ENCODE data around the gene FCRL4.

The FCRL4 gene

DNA sequence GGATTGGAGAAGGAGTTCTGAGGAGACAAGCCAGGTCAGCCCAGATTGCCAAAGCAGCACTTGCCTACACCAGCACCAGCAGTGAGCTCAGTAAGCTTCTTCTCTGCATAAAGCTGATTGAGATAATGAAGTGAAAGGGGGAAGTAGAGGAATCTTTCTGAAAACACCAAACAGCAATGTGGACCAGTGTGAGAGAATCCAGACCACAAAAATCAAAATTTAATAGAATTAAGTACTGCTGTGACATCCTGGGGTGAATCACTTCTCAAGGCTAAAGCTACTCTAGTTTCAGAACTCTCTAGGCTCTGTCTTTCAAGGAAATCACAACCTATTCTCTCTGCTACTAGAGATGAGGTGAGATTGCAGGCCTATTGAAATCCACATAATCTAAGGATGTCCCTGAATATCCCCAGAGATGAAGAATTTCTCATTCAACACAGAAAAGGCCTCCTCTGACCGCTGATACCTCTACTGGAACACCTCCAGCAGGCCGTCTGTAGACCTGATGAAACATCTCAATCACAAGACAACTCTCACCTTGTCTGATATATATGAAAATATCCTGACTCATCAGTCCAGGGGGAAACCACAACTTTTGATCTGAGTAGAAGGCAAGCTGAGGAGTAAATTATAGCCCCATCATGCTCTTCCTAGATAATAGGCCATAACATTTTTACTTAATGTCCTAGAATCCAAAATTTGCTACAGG lies at the start of gene FCRL4:
Gene FCRL4, minus strand, starts transcription at position 127 of the 709 bp plus-strand sequence. CDS start 141 bp downstream, outside the sequence.
- no peak for DNase-seq (ENCODE audit: low spot score)

DNA sequence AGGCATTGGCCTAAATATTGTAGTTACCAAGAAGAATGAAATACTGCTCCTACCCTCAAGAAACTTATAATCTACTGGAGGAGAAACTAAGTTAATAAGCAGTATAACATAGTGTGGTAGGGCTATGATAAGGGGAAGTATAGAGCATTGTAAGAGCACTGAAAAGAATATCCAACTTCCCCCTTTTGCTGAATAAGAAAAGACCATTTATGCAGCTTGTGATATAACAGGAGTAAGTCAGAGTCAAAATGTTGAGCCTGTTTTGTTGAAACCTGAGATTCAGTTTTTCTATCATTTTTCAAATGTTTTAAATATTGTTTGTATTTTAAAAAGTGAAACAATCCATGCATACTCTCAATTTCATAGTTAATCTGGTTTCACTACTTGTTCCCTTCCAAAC lies 48.3 kb upstream of the FCRL4 start:
- DNase-seq (ENCODE audit: low spot score): no peak

DNA sequence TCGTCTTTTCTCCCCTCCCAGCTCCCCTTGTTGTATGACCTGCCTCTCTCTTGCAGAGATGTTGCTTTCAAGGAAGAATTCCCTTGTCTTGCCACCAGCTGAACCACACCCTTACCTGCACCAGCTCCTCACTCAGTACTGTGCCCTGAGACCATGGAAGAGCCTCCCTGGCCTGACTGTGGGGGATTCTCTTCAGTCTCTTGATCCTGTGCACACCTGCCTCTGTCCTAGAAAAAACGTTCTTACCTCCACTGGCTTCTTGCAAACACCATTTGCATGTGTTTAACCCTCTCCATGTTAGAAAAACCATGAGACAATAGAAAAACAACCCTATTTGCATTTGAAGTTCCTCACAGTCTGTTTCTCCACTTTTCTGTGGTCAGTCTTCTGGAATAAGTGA lies 43.3 kb upstream of the FCRL4 start:
- no peak for DNase-seq (ENCODE audit: low spot score)

DNA sequence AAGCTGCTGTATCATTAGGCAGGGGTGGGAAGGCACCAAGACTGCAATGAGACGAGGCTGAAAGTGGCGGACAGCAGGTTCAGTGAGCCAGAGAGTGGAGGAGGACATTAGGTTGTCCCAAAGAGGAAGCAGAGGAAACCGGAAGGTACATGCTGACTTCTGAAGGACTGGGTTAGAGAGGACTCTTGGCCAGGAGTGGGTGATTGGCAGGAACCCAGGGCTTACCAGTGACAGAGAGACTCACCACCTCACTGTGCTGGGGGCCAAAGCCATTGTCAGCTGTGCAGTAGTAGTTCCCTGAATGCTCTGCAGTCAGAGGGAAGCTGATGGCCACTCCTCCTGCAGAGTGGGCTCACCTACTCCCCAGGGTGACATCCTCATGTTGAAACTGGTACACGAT lies 41.9 kb upstream of the FCRL4 start:
- no peak for DNase-seq (ENCODE audit: low spot score)

DNA sequence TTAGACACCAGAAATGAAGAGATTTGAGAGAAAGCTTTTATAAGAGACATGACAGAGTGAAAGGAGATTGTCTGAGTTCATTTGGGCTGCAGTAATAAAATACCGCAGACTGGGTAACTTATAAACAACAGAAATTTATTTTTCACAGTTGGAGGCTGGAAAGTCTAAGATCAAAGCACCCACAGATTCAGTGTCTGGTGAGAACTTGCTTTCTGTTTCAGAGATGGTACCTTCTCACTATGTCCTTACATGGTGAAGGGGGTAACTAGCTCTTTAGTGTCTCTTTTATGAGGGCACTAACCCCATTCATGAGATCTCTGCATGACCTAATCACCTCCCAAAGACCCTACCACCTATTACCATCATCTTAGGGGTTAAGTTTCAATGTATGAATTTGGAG lies 30.9 kb upstream of the FCRL4 start:
- DNase-seq (ENCODE audit: low spot score): no peak

DNA sequence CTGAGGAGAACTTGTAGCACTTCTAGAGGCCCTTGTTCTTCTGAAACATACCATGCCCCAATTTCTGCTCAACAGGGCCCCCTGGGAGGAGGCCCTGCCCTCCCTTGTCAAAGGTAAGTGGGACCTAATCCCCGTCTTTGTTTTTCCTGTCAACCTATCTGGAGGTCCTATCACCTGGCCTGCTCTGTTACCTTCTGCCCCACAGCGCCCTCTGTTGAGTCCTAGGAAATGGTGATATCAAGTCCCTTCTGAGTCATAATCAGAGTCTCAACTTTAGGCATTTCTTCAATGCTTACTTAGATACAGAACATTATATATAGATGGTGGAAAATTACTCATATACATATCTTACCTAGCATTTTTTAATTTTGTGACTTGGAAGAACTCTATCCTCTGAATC lies 28.2 kb upstream of the FCRL4 start:
- DNase-seq (ENCODE audit: low spot score): no peak

DNA sequence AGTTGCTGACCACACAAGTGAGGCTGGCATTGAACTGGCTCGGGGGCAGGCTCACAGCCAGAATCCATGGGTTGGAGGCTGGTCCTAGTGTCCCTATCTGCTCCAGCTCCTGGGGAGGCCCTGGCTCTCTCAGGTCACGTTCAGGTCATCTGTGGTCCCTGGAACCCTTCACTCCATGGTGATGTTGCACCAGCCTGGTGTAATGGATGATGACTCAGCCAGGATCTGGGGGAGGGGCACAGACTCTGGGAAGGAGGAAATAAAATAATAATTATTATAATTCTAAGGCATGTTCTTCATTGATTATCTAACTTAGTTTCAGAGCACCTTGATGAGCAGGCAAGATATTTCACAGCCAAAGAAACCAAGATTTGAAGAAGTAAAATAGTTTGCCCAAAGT lies 26.6 kb upstream of the FCRL4 start:
- DNase-seq (ENCODE audit: low spot score): no peak

DNA sequence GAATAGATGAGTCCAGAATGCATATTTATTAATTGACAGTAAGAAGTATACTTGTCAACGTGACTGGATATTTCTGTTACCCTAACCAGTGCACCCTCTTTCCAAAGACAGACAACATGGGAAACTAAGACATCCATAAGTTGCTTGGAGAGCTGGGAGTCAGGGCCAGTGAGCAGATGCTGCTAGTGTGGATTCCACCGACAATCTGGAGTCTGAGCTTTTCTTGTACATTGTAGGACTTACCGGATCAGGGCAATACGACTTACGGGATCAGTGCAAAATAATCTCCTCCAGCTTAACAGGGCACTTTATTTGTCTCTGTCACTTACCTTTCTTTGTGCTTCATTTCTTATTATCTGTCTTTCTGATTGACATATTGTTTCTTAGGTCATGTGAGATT lies 24.6 kb upstream of the FCRL4 start:
- no peak for DNase-seq (ENCODE audit: low spot score)

DNA sequence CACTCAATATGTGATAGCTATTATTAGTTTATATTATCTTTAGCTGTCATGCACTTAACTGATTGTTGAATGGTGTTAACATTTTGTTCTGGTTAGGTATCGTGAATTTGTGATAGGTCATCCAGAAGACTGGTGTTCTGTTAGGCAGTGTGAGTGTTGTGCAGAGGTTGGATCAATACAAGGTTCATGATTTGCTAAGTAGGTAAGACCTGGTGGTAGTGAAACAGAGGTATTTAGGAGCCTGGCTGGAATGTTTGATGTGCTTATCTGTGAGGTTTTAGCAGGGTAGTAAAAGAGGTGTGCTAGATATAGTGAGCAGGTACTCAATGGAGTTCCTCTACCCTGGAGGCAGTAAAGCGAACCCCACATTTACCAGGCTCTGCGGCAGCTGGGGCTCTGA lies 20.3 kb upstream of the FCRL4 start:
- DNase-seq (ENCODE audit: low spot score): no peak

DNA sequence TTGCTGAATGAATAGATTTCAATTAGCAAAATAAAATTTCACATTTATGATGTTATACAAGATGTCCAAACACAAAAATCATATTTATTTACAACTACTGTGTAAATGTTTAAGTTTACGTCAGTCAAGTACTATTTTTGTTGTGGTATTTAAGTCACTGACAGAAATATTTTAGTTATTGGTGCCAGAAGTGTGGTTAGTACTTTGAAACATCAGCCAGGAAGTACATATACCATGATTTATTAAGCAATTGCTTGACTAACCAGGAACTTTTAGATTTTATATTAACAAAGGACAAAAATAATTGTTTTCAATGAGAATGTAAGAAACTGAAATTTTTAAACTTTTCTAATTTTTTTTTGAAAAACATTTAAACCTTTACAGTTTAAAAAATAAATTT lies 2.4 kb upstream of the FCRL4 start:
- no peak for DNase-seq (ENCODE audit: low spot score)

DNA sequence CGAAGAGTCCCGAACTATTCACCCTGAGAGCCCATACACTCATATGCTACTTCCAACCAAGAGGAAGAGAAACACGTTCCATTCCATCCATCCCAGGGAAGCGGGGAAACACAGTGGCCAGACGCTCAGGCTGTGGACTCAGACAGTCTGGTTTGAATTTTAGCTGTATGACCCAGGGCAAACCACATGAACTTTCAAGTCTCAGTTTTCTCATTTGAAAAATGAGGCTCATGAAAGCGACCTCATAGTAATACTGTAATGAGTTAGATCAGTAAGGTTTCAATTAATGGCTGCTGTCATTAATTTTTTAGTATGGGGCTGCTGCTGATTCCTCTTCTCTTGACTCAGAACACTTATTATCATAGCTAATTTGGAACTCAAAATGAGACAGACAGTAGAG lies 1.5 kb downstream of the FCRL4 start:
- no peak for DNase-seq (ENCODE audit: low spot score)

DNA sequence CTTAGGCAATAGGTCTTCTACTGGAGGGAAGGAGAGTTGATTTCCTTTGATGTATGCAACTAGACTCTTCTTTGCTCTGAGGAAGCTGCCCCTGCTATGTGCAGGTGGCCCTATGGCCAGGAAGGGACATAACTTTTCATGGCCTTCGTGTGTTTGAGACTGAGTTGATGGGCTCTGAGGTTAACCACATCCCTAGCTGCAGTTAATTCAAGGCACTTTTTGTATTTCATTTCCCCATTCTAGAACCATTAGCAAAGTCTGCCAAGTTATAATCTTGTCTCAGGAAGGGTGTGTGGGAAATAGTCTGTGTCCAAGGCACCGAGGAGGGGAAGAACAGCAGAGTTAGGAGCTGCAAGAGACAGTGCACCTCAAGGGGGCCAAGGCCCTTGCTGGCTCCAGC lies 2.5 kb downstream of the FCRL4 start:
- DNase-seq (ENCODE audit: low spot score): no peak

DNA sequence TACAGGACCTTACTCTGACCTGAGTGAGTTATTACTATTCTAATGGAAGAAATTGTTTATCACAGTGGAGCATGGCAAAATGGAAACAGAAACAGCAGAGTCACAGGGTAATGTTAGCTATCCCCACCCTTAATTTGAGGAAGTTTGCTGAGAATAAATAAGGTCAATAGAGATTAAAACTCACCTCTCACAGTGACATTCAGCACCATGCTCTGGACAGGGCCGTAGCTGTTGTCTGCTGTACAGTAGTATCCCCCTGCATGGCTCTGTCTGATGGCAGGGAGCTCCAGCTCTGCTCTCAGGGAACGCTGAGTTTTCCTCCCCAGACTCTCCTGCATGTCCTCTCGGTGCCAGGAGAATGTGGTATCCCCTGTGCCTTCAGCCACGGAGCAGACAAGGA lies 11.9 kb downstream of the FCRL4 start:
- DNase-seq (ENCODE audit: low spot score): no peak

DNA sequence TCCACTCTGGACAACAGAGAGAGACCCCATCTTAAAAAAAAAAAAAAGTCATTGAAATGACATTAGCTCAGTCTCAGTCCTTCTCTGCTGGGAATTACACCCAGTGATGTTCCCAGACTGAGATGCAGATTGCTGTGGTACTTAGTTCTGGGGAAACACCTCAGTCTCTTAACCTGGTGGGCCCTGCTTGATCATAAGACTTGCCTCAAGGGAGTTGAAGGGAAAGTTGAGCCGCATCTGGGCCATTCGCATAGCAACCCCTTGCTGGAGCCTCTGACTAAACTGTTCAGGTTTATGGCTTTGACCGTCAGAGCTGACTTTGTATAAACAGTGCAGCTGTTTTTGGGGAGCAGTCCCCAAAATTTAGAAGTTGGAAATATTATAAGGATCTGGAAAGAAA lies 13.4 kb downstream of the FCRL4 start:
- DNase-seq (ENCODE audit: low spot score): no peak

DNA sequence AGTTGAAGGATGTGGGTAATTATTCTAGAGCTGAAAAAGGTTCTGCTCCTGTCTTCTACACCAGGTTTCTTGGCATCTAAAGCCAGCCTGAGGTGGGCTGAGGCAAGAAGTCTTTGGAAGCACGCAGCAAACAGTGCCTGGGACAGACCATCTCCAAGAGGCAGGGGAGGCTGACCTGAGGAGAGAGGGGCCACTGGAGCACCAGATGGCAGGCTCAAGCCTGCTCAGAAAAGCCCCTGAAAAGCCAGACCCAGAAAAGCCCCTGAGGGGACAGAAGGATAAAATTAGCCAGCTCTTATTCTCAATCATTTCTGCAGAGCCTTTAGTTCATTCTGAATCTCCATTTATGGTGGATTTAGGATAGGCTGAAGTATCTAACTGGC lies 17.1 kb downstream of the FCRL4 start:
- DNase-seq (ENCODE audit: low spot score): no peak

DNA sequence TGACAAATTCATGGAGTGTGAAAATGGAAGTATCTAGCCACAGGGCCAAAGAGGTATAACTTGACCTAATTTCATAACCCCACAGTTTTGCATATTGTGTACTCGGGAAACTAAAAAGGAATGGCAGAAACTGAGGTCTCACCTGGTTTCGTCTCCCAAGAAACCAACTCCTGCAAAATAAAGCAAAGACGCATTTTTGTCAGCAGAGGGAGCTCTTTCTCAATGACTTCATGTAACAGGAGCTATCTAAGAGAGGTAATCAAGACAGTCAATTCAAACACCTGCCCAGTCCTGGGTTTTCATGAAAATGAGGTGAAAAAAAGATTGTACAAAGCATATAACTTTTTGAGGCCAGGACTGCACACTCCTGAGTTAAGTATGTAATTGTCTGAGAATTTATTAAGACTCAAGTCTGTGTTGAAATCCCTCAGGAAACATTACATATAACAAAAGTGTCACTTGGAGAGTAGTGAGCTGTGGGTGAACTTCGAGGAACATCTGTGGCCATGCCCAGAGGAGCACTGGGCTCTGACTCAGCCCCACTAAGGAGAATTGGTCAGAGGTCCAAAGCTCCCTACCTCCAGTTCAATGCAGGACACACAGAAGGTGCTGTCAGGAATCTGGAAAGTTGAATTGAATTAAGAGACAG lies 17.6 kb downstream of the FCRL4 start:
- peak; percentile 38 for DNase-seq (ENCODE audit: low spot score)

DNA sequence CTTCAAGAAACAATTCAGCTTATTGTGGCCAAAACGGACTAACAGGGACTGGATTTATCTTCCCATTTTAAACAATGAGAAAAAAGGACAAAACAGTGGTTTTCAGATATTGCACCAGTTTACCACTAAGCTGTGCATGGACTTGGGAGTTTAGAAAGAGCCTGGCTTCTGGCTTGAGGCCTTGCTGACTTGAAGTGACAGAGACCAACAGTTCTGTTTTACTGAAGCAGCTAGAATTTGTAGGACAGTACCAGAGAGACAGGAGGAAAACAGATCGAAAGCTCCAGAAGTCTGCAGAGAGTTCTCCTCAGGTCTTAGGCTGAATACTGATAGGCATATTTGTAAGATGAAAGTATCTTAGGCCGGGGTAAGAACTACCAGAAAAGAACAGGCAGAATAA lies 20.5 kb downstream of the FCRL4 start:
- no peak for DNase-seq (ENCODE audit: low spot score)

DNA sequence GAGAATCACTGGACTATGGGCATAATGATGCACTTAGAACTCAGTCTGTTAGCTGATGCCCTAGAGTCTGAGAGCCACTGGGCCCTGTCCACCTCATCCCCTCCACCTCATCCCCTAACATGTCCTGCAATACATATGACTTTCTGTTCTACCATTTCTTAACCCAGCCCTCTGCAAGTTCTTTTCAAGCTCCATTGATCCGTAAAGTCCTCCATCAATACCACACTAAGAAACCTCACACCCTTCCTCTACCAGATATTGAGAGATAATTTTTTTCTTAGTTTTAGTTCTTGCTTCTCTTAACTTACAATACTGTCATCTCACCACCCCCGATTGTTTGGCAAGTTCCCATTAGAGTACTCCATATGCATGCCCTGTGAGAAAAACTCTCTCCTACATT lies 22.1 kb downstream of the FCRL4 start:
- no peak for DNase-seq (ENCODE audit: low spot score)

DNA sequence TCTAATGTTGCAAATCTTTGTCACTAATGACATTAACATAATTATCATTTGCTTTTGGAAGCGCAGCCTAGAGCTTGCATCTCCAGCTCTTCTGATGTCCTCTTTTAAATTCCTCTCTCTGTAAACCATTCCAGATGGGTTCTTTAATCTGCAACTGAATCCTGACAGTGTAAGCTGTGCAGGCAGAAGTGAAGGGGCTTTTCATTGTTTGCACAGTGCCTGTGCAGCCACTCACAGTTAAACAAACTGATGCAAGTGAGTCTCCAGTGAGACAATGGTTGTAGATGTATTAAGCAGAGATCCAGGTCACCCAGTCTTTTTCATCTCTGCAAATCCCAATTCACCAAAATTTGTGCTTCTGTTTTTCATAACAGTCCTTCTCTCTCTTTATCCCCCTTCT lies 23.0 kb downstream of the FCRL4 start:
- DNase-seq (ENCODE audit: low spot score): no peak

DNA sequence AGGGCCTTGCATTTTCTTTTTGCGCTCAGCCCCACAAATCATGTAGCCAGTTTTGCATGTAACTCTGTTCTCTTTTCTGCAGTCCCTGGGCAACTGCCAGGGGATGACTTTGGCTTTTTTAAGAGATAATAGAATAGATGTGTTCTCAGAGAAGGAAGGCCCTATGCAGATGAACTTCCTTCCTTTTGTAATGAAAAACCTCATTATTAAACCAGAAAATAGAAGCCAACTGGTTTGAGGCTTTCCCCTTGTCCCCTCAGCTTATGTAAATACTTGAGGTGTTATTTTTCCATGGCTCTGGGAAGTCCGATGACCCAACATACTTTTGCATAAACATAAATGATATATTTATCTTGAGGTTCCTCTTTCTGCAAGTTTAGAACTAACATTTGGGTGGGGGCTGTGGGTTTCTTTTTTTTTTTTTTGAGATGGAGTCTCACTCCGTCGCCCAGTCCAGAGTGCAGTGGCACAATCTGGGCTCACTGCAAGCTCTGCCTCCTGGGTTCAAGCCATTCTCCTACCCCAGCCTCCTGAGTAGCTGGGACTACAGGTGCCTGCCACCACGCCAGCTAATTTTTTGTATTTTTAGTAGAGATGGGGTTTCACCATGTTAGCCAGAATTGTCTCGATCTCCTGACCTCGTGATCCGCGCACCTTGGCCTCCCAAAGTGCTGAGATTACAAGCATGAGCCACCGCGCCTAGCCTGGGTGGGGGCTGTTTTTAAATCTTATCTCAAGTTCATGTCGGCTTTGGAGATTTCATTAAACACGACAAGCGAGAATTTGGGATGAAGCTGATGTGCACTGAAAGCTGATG lies 31.2 kb downstream of the FCRL4 start:
- DNase-seq (ENCODE audit: low spot score): no peak

DNA sequence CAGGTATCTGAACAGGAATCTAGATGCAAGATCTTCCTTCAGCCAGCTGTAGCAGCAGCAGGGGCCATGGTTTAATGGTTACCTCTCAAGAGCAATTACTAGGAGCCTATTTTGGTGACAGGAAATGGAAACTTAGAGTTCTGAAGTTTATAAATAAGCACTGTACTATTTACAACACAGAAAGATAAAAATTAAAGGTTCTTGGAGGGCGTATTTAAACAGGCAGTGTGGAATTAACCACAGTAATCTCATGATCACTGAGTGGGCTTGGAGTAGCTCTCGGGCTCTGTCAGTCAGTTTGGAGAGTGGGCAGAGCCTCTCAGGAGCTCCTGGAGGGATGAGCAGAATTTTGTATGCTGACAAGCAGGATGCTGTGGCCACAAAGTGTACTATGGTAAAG lies 35.4 kb downstream of the FCRL4 start:
- DNase-seq (ENCODE audit: low spot score): no peak

DNA sequence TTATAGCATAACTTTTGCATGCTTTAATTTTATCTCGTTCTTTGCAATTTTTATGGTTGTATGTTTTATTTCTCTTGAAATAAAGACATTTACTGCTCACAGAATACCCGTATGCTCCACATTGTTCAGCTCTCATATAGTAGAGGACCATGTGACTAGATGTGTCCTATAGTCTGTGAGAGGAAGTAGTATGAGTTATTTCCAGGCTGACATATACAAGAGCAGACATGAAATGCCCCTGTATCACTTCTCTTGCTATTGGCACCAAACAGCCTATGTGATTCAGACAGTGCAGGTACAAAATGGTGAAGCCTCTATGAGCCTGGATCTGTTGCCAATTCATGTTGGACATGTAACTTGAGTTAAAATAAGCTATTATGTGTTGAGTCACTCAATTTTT lies 39.8 kb downstream of the FCRL4 start:
- DNase-seq (ENCODE audit: low spot score): no peak
